HG02571 (cell line): ENCODE data around the gene DBNDD2.

ENCODE experiments used
- ATAC-seq: cut with Tn5 transposase; IDR thresholded peaks from one replicate; pipeline ENCODE4 v1.9.1; 2021; ENCODE audit warnings: mild to moderate bottlenecking, moderate library complexity; ENCODE audit not compliant: unreplicated experiment

Gene DBNDD2, protein sequence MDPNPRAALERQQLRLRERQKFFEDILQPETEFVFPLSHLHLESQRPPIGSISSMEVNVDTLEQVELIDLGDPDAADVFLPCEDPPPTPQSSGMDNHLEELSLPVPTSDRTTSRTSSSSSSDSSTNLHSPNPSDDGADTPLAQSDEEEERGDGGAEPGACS

DNA sequence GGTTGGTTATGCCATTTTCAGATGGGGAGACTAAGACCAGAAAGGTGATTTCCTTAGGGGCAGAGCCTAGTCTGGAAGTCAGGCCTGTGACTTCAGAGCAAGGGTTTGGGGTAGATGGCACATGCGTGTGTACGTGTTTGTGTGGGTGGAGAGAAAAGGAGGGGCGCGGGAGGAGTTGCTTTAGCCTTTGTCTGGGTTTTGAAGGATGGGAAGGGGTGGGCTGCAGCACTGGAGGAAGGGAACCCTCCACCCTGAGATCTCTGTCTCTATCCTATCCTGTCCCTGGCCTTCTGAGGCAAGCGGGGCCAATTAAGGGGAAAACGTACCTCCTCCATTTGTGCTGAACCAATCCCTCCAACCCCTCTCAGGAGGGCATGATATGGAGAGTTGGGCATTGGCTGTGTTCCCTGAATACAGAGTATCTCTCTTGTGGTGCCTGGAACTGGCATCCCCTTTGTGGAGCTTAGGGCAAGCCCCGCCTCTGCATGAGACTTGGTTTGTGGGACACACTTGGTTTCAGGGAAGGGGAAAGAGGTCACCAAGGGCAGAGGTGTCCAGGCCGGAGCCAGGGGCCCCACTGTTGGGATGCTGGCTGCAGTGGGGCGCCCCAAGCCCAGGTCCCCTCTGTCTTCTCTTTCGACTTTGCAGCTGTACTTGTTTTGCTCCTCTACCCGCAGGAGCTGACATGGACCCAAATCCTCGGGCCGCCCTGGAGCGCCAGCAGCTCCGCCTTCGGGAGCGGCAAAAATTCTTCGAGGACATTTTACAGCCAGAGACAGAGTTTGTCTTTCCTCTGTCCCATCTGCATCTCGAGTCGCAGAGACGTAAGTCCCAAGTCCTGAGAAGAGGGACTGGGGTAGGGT, at the start of gene DBNDD2:
Gene DBNDD2, plus strand, starts transcription at position 507 of the 863 bp plus-strand sequence. Its CDS starts 179 bp downstream, at position 686.
- no peak for ATAC-seq

DNA sequence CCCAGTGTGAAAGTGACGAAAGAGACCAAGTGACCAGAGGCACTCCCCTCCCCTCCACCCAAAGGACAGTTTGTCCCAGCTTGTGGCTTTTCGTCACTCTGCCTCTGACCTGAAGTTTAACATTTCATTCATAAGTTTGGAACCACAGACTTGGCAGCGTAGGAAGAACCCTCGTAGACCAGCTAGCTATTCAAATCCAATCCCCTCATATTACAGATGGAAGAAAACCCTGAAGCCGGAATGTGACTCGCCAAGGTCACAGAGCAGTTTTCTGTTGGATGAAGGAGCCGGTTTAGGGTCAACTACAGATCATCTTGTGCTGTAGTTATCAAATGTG, 49.1 kb upstream of the DBNDD2 start:
- no peak for ATAC-seq

DNA sequence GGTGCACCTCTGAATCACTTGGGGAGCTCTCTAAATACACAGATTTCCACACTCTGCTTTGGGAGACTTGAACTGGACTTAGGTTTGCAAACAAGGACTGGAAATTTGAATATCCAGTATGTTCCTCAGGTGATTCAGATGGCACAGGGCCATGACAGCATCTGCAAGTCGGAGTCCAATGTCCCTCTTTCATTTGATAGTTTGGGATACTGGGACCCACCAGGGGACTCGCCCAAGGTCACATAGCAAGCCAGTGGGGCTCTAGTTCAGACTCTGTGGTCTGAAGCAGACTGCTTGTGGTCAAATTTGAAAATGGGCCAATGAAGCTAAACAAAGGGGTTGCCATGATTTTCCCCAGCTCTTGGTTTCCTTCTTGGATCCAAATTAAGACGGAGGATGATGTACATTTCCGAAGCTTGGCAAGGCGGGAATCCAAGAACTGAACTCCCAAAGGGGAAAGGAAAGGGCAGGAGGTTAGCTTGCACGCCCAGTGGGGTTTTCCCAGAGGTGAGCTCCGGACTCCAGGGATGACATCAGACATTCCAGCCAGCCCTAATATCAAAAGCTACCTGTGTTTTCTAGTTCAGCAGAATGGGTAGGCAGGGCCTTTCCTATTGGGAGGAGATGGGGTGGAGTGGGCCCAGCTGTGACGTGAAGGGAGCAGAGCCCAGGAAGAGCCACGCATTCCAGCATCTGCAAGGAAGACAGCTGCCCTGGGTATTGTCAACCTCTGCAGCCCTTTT, 48.5 kb upstream of the DBNDD2 start:
- ATAC-seq = no peak

DNA sequence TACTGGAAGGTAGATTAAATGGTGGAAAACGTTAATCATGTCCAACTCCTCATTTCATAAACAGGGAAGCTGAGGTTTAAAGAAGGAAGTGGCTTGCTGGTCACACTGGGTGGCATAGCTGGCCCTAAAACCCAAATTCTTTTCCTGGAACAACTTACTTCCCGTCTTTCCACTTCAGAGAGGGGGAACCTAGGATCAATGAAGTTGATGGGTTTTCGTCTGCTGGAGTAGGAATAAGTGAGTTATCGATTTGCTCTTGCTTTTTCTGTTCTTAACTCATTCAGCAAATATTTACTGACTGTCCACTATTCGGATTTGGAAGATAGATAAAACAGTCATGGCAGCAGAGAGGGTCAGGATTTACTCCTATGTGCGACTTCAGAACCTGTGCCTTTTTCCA, 46.3 kb upstream of the DBNDD2 start:
- no peak for ATAC-seq

DNA sequence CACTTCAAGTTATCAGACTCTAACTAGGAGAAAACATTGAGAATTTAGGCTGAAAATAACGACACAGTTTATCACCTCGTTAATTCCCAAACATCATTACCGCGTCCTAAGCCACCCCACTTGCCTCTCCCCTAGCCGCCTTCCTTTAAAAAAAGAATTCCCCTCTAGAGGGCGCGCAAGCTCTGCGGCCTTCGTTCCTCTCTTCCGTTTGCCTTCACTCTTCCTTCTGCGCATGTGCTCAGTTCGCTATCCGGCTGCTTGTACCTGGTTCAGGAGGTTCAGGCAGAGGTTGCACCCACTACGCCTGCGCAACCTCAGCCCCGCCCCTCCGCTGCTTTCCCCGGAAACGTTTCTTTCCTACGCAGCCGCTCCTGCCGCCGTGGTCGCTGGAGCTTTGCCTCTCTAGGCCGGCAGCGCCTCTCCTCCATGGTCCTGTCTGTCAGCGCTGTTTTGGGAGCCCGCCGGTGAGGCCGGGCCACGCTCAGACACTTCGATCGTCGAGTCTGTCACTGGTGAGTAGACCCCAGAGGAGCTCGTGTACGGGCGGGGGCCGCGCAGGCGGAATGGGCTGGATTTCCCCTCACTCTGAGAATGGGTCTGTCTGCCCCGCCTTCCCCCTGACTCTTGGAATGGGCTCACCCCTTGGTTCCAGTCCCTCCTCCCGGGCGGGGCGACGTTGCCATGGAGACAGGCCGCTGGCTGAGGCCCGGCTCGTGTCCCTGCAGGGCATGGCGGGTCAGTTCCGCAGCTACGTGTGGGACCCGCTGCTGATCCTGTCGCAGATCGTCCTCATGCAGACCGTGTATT, 45.1 kb upstream of the DBNDD2 start, which contains the start of gene SYS1:
Gene SYS1, plus strand, starts transcription at position 353 of the 807 bp plus-strand sequence. Its CDS starts 376 bp downstream, at position 729.
- peak; percentile 73 for ATAC-seq

DNA sequence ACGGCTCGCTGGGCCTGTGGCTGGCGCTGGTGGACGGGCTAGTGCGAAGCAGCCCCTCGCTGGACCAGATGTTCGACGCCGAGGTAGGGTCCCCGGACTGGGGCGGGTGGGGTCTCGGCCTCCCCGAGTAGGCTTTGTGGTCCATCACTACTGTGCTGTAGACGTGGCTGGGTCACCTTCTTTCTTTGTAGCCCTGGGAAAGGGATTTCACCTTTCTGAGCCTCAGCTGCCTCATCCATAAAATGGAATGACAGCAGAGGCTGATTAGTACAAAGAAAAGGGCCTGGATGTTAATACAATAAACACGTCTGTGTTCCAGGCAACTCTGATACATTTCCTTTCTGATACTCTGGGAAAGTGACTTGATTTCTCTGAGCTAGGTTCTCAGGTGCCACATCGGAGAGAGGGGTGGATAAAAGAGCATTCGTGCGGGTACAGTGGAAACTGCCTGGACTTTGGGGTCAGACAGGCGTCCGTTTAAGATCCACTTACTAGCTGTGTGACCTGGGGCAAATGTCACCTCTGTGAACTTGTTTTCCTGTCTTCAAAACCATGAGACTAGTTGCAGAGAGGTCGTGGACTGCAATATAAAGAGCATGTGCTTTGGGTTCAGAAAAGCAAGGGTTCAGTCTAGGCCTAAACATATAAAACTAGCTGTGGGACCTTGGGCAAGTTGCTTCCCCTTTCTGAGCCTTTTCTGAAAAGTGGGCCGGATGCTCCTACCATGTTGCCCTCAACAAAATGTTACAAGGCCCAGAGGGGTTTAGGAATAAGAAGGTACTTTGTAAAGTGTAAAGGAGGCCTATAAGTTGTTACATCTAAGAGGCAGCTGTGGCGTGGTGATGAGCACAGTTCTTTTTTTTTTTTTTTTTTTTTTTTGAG, 44.2 kb upstream of the DBNDD2 start:
- ATAC-seq = no peak

DNA sequence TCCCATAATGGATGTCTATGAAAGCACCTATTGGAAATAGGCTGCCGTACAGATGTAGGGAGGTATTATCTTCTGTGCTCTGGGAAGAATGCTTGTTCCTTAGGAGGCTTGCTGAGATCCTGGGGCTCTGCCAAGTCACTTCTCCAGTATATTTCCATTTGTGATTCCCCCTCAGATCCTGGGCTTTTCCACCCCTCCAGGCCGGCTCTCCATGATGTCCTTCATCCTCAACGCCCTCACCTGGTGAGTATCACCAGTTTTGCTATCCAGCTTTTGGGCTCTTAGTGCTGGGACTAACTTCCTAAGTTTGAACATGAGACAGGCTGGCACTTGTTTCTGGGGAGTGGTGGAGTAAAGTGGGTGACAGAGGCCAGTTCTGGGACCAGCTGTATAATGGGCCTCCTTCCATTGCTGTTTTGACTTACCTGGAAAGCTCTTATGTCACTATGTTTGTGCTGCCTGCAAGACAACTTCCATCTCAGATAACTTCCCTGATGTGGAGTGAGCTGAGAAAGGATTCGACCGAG, 42.6 kb upstream of the DBNDD2 start:
- ATAC-seq = no peak

DNA sequence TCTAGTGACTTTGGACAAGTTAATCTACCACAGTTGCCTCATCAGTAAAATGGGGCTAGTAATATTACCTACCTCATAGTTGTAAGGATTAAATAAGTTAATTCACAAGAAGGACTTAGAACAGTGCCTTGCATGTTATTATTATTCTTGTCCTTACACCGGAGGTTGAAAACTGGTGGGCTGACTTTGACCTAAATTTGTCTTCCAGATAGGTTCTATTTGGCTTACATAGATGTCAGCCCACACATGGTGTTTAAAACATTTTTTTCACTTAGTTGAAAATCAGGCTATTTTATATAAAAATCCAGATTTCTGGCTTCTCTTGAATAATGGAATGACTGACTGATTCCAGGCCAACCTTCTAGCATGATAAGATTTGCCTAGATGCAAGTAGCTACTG, 41.9 kb upstream of the DBNDD2 start:
- ATAC-seq = no peak

DNA sequence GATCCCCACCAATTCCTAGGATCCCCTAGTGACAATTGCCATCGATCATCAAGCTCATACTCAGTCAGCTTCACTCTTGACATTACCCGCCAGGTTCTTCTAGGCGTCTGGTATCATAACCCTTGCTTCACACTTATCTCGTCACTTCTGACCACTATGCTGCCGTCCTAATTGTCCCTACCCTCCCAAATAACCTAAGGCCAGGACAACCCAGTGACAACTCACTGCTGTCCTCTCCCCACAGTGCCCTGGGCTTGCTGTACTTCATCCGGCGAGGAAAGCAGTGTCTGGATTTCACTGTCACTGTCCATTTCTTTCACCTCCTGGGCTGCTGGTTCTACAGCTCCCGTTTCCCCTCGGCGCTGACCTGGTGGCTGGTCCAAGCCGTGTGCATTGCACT, 41.5 kb upstream of the DBNDD2 start:
- ATAC-seq = no peak

DNA sequence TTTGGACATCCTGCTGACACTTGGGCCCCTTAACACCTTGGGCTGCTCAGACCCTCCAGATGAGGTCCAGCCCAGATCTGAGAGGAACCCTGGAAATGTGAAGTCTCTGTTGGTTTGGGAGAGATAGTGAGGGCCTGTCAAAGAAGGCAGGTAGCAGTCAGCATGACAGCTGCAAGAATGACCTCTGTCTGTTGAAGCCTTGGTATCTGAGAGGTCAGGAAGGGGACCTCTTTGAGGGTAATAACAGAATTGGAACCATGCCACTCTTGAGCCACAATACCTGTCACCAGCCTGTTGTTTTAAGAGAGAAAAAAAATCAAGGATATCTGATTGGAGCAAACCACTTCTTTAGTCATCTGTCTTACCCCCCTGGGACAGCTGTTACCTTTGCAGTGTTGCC, 41.0 kb upstream of the DBNDD2 start:
- no peak for ATAC-seq

DNA sequence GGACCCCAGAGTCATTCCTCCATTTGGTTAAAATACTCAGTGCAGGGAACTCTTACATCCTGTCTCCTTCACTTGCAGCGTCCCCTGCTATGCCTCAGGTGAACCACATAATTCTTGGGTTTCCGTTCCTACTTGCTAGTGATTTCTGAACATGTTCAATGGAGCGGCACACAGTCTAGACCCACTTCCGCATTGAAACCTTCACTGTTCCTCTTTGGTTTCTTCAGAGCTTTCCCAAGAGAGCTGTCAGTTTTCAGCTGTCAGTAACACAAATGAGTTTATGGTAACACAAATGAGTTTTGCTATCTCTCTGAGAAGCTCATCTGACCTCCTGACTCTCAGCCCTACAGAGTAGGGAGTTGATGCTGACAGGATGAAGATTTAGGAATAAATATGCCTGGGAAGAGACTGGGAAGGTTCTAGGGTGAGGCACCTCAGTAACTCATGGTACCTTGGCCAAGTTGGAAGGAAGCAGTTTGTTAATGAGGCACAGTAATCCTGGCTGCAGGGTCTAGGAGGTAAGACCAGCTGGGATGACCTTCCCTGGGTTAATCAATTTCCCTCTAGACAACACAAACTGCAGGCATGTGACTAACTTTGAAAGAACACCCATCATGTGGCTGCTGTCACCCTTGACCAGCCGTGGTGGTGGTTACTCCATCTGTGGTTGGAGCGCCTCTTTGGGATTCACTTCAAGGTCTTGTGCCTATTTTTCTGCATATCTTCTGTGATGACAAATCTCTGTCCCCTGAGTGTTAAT, 39.7 kb upstream of the DBNDD2 start:
- ATAC-seq = peak; percentile 71

DNA sequence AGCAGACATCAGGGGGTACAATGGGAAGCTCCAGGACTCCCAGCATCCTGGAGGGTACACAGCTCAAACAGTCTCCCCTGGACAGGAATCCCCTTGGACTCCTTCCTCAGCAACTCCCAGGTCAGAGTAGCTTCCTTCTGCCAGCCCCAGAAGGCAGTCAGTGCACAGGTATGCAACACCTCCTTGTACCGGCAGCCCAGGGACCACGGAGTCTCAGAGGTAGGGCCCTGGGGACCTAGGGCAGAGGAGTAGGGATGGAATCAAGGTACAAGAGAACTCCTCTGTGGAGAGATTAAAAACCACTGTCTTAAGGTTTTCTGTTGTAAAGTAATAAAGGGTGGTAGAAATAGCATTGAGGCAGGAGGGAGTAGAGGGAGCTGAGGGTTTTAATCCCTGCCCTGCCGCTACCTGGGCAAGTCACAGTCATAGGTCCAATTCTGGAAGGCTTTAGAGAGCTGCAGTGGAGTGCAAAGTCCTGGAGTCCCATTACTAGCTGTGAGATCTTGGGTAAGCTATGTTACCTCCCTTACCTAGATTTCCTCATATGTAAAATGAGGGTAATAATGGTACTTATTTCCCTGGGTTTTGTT, 37.4 kb upstream of the DBNDD2 start:
- no peak for ATAC-seq

DNA sequence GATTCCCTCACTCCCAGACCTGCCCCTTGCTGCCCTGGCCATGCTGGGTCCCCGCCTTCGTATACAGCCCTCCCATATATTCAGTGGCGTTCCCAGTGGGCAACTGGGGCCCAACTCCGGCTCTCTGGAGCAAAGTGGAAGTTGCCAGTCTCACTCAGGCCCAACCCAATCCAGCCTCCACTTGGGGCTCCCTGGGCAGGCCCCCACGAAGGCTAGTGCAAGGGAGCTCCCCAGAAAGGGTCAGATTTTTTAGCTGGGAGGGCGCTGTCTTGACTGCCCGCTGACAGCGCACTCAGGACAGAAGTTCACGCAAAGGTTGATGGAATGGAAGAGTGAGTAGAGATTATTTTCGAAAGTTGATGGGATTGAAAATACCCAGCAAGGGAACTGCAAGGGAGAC, 35.8 kb upstream of the DBNDD2 start:
- no peak for ATAC-seq

DNA sequence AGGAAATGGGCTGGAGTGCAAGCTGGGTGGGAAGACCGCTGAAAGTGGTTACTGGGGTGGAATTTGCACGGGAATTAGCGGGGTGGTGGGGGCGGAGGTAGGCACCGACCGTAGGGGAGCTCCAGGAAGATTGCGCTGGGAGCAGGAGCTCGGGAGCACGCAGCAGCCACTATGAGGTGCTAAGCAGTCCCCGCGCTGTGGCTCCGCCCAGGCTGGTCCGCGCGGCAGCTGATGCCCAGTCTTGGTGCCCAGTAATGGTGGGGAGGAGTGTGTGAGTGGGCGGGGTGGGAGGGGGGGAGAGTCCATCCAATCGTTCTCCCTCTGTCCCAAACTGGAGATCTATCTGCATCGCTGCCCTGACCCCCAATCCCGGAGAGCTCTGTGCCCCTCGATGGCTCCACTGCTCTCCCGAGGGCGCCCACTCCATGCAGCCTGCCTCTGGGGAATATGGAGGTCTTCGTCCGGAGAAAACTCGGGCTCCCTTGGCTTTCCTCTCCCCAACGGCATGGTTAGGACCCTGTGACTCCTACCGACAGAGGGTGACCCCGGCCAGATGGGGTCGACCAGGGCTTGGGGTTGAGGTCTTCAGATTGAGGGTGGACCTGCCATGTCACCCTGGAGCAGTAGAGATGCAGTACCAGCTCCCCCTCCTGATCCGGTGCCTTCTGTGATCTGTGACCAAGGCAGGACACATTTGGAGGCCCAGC, 35.3 kb upstream of the DBNDD2 start:
- no peak for ATAC-seq

DNA sequence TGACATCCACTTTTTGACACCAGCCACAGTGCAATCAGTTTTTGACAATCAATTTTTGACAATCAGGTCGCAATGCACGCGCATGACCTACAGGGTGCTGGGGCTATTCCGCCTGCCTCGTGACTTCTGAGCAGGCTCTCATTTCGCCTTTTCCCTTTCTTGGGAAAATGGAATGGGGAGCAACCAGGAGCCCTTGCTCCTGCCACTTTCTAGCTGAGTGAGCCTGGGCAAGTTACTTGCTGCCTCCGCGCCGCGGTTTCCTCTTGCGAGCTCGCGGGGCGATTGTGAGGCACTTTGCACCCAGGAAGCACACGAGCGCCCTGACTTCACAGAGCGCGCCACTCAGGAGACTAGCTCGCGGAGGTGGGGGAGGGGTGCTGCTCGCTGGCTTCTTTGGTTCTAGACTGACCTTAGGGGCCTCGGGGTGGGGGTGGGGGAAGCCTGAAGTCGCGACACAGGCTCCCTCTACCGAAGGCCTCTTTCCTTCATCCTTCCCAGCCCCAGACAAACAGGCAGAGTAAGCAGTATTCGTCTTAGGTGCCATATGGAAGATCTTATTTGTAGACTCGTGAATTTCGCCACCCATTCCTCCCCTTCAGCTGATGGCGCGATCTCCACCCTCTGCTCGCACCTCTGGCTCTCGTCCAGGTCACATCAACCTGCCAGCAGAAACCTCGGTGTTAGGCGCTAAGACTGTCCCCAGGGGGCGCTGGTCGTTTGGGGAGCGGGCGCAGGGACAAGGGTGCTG, 34.6 kb upstream of the DBNDD2 start:
- peak; percentile 81 for ATAC-seq

DNA sequence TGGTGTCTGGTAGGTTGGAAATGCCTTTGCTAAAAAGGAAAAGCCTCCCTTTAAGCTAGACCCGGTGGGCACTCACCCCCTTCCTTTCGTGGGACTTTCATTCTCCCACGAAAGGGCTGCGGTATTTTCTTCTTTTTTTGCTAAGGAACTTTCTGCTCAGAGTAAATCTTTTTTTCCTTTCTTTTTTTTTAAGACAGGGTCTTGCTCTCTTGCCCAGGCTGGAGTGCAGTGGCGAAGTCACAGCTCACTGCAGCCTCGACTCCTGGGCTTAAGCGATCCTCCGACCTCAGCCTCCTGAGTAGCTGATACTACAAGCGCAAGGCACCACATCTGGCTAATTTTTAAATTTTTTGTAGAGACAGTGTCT, 34.0 kb upstream of the DBNDD2 start:
- no peak for ATAC-seq

DNA sequence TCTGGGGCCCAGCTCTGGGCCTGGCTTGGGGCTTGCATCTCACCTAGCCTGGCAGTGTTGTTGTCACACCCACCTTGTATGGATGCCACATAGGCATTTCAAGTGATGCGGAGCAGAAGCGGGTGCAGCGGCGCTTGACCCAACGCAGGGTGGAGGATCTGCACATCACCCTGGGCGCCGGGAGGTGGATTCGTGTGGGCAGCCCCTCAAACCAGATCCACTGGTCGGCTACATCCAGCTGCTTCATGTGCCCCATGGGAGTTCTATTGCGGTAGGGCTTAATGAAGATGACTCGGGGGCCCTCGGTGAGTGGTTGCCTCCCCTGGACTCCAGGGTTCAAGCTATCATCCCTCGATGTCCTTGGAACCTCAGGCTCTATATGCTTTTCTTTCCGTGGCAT, 33.1 kb upstream of the DBNDD2 start:
- ATAC-seq = no peak
